OCI-LY3 (cell line): ENCODE results near the gene SNTG2.

Experiments
- CTCF ChIP-seq: fragments of 200-600, 300-600 bp; sonication (generic); IDR thresholded peaks from 2 replicates; pipeline ENCODE4 v1.5.1; 2014; ENCODE audit warnings: antibody characterized with exemption, low read length, low read depth
- EZH2phosphoT487 ChIP-seq: fragments of 200-600 bp; shearing (Covaris generic); IDR thresholded peaks from 2 replicates; pipeline ENCODE4 v1.6.1; 2018; ENCODE audit warnings: antibody characterized with exemption, mixed run types, low read depth

- TF ChIP-seq EZH2phosphoT487 (no peak), CTCF (no peak)
These were observed 150.5 kb downstream of the SNTG2 start for GRCh38 chr2:1101011-1101782.
